T-helper 2 cell treated with Interferon-gamma antibody and Interleukin-4, amounts not matched to agents 5 μg/mL and 100 μg/mL, for 36 hours (primary cell): ENCODE results near the gene NDEL1.
A peak's percentile ranks its signal among the peaks of the same experiment; 100 is the strongest.

Experiments
- DNase-seq: peaks from one replicate; pipeline ENCODE4 v3.0.0; 2021; ENCODE audit warnings: low spot score
- H3K27ac Mint-ChIP-seq: one replicate; pipeline ENCODE4 v1.8.0; 2021; ENCODE audit warnings: mild to moderate bottlenecking, mixed read lengths
- H3K27me3 Mint-ChIP-seq: one replicate; pipeline ENCODE4 v1.8.0; 2021; ENCODE audit warnings: low read depth, mixed read lengths
- H3K36me3 Mint-ChIP-seq: one replicate; pipeline ENCODE4 v1.8.0; 2021; ENCODE audit warnings: low read depth, mixed read lengths
- H3K4me1 Mint-ChIP-seq: one replicate; pipeline ENCODE4 v1.8.0; 2021; ENCODE audit warnings: low read depth, mixed read lengths
- H3K4me3 Mint-ChIP-seq: one replicate; pipeline ENCODE4 v1.8.0; 2022; ENCODE audit warnings: mild to moderate bottlenecking, moderate library complexity, mixed read lengths
- H3K9me3 Mint-ChIP-seq: one replicate; pipeline ENCODE4 v1.8.0; 2021; ENCODE audit warnings: mixed read lengths

Gene NDEL1

DNA sequence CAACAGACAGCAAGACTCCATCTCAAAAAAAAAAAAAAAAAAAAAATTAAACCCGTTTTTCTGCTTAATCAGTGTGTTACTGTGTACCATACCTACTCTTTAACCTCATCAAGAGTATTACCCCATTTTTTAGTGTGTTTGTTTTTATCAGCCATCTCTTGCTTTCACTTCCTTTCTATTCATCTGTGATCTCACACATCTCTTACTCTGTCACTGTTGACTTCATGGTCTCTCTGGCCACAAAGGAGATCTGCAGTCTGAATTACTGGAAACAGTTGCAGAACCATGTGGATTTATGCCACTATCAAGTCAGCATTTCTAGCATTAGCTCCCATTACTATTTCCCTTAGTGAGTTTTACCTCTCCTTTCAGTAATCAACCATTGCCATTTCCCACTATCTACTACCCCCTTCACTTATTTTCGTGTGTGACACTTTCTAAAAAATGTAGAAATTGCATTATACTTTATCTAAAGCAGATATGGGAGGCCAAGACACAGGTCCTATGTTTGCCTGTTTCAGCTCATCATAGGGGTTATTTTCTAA lies 20.1 kb downstream of the NDEL1 start:
- no peak for DNase-seq
- peaks cover 62% of the 10 kb centered on the region for H3K36me3 Mint-ChIP-seq
- H3K4me3 Mint-ChIP-seq, result no peak overlapping the region
- peaks cover 11% of the 10 kb centered on the region for H3K4me1 Mint-ChIP-seq
- no peaks in the 10 kb centered on the region for H3K27me3 Mint-ChIP-seq
- H3K27ac Mint-ChIP-seq, result peak overlapping the region; percentile 23
- H3K9me3 Mint-ChIP-seq, result no peaks in the 10 kb centered on the region

DNA sequence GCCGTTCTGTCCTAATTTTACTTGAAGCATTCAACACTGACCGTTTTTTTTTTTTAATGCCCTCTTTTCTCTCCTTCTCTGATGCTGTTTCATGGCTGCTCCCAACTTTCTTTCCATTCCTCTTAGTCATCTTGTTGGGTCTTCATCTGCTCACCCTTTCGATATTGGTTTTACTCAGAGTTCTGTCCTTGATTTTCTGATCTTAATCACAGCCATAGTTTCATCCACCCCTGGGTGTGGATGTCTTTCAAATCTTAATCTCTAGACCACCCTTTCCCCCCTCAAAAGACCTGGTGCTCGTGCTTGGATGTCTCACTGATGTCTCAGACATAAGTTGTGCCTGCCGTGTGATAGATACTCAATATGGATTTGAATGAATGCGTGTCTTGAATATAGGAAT lies 22.4 kb downstream of the NDEL1 start:
- no peaks in the 10 kb centered on the region for H3K27me3 Mint-ChIP-seq
- H3K36me3 Mint-ChIP-seq, result peaks cover 56% of the 10 kb centered on the region
- no peak overlapping the region for H3K27ac Mint-ChIP-seq
- peaks cover 11% of the 10 kb centered on the region for H3K4me1 Mint-ChIP-seq
- H3K9me3 Mint-ChIP-seq, result no peaks in the 10 kb centered on the region
- no peak for DNase-seq
- no peak overlapping the region for H3K4me3 Mint-ChIP-seq

DNA sequence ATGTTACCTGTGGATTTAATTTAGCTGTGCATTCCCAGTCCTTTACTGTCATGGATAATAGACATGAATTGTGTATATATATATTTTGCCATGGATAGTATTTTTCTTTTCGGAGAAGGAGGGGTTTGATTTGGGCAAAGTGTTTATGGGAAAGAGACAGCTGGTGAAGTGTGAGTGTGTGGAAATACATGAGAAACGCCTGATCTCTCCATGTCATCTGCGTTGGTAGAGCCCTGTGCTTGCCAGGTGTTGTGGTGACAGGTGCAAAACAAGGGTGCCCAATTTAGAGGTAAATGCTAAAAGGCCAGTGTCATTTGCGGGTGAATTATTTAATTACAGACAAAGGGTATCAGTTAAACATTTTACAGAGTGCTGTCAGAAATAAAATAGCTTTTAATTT lies 23.4 kb downstream of the NDEL1 start:
- H3K4me3 Mint-ChIP-seq, result no peak overlapping the region
- peaks cover 58% of the 10 kb centered on the region for H3K36me3 Mint-ChIP-seq
- H3K9me3 Mint-ChIP-seq, result no peaks in the 10 kb centered on the region
- H3K27me3 Mint-ChIP-seq, result no peaks in the 10 kb centered on the region
- no peak overlapping the region for H3K27ac Mint-ChIP-seq
- peaks cover 11% of the 10 kb centered on the region for H3K4me1 Mint-ChIP-seq
- DNase-seq, result no peak

DNA sequence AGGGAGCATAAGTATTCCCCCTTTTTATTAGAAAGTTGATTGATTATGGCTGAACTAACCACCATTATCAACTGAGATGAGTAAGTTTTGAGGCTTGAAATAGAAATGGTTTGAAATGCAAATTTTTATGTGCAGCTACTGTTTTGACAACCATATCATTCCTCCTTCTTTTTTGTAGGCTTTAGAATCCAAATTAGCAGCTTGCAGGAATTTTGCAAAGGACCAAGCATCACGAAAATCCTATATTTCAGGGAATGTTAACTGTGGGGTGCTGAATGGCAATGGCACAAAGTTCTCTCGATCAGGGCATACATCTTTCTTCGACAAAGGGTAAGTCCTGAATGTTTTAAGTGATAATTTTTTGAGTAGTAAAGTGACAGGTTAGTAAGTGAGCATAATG lies 24.1 kb downstream of the NDEL1 start:
- H3K36me3 Mint-ChIP-seq, result peaks cover 57% of the 10 kb centered on the region
- H3K4me3 Mint-ChIP-seq, result no peak overlapping the region
- H3K4me1 Mint-ChIP-seq, result peaks cover 8% of the 10 kb centered on the region
- DNase-seq, result no peak
- no peaks in the 10 kb centered on the region for H3K9me3 Mint-ChIP-seq
- no peaks in the 10 kb centered on the region for H3K27me3 Mint-ChIP-seq
- H3K27ac Mint-ChIP-seq, result no peak overlapping the region

DNA sequence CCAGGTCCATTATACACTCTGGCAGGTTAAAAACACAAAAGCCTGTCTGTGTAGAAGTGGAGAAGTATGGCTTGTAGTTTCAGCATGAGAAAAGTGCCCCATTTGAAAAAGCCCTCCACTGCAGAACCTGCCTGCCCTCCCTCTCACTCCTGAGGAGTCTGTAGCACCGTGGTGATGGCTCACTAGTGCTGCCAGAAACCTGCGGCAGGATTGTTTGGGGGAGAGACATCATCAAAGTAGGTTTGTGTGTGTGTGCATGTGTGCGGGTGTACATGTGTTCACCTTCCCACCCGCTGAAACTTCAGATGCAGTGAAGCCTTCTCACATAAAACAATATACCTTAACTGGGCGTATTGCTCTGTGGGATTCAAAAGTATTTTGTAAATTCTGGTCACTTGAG lies 26.9 kb downstream of the NDEL1 start:
- Mint-ChIP-seq H3K27ac (no peak overlapping the region), H3K4me3 (no peak overlapping the region), H3K4me1 (no peaks in the 10 kb centered on the region), H3K36me3 (peaks cover 45% of the 10 kb centered on the region), H3K9me3 (no peaks in the 10 kb centered on the region), H3K27me3 (no peaks in the 10 kb centered on the region)
- DNase-seq, result no peak

DNA sequence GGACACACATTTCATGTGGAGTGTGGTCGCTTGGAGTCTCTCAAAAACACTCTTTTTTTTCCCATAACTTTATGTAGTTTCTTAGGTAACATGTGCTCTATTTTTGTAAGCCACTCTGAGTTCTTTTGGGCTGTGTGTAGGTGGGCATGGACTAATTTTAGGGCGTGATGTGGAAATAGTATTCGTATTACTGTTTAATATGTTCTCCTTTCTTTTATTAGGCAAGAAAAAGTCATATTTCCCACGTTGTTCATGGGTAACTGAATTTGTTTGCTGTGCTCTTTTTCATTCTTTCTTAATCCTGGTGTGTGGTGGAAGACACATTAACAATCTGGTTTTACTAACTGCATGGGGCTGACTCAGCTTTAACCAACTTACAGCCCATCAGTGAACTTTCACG lies 27.4 kb downstream of the NDEL1 start:
- Mint-ChIP-seq H3K27ac (no peak overlapping the region), H3K36me3 (peaks cover 46% of the 10 kb centered on the region)

DNA sequence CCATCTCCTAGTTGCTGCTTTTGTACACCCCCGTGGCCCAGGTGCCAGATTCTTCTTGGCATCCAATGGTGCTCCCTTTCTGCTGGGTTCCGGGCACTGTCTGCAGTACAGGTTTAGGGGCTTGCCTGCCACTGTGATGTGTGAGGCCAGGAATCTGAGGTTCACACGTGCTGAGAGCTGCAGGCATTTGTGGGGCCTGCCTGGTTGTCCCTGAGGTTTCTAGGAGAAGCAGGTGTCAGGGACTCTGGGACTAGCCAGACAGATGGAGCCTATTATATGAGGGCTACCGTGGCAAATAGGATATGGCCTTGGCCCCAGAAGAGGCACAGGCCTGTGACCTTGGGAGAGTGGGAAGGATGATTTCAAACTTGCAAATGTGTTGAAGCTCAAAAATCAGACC lies 29.3 kb downstream of the NDEL1 start:
- H3K27me3 Mint-ChIP-seq, result no peaks in the 10 kb centered on the region
- H3K27ac Mint-ChIP-seq, result no peak overlapping the region
- H3K36me3 Mint-ChIP-seq, result peaks cover 39% of the 10 kb centered on the region
- H3K4me1 Mint-ChIP-seq, result no peaks in the 10 kb centered on the region
- DNase-seq, result no peak
- H3K4me3 Mint-ChIP-seq, result no peak overlapping the region
- H3K9me3 Mint-ChIP-seq, result no peaks in the 10 kb centered on the region

More for the DNA sequence above, 27.4 kb downstream of the NDEL1 start:
- Mint-ChIP-seq H3K9me3 (no peaks in the 10 kb centered on the region), H3K27me3 (no peaks in the 10 kb centered on the region), H3K4me3 (no peak overlapping the region), H3K4me1 (no peaks in the 10 kb centered on the region)
- DNase-seq, result no peak

DNA sequence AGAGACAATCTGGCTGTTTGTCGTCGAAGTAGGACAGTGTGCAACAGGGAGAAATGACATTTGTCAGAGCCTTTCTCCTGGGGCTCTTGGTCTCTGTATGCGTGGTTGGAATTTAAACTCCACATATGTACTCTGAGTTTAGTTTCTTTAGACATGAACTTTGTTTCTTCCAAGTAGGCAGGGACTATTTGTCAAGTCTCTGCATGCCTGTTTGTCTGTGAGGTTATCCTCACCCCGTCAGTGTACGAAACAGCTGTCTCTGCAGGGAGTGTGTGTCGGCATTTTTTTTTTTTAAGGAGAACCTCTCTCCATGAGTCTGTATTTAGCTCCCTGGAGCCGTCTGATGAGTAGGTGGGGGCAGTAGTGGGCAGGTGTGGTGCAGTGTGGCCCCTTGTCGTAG lies 29.7 kb downstream of the NDEL1 start:
- H3K27ac Mint-ChIP-seq, result no peak overlapping the region
- H3K27me3 Mint-ChIP-seq, result no peaks in the 10 kb centered on the region
- no peak overlapping the region for H3K4me3 Mint-ChIP-seq
- peaks cover 35% of the 10 kb centered on the region for H3K36me3 Mint-ChIP-seq
- no peak for DNase-seq
- H3K9me3 Mint-ChIP-seq, result no peaks in the 10 kb centered on the region
- no peaks in the 10 kb centered on the region for H3K4me1 Mint-ChIP-seq

DNA sequence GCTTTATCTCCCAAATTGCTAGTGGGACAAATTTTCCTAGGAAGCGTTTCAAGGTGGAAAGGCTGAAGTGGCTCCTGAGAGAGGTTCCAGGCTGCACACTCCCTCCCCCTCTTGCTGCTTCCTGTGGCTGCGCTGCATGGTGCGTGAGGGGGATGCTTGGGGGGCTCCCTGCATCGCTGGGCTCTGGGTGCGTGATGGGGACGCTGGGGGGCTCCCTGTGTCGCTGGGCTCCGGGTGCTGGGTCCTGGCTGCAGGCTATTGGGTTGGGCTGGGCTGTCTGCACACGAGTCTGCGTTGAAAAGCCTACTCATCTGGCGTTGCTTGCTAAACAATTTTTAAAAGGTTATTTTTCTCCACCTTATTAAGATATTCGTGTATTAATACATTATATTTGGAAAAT lies 30.1 kb downstream of the NDEL1 start:
- H3K27me3 Mint-ChIP-seq, result no peaks in the 10 kb centered on the region
- no peak overlapping the region for H3K27ac Mint-ChIP-seq
- DNase-seq, result no peak
- H3K36me3 Mint-ChIP-seq, result peaks cover 35% of the 10 kb centered on the region
- H3K9me3 Mint-ChIP-seq, result no peaks in the 10 kb centered on the region
- no peak overlapping the region for H3K4me3 Mint-ChIP-seq
- no peaks in the 10 kb centered on the region for H3K4me1 Mint-ChIP-seq

DNA sequence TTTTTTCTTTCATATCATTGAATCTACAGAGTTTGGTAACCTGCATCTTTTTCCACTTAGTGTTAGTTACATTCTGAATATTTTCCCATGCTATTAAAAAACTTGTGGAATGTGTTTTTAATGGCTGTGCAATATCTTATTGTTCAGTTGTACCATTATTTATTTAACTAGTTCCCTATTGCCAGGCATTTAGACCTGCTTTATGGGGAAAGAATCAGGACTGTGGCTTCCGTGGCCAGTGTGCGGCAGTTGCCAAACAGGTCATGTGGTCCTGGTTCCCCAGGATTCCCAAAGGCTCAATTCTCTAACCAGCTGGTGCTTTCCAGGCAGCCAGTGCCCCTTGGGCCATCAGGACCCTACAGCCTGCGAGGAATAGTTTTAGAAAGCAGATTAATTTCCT lies 30.8 kb downstream of the NDEL1 start:
- H3K36me3 Mint-ChIP-seq, result peaks cover 36% of the 10 kb centered on the region
- no peaks in the 10 kb centered on the region for H3K9me3 Mint-ChIP-seq
- H3K27me3 Mint-ChIP-seq, result no peaks in the 10 kb centered on the region
- H3K27ac Mint-ChIP-seq, result no peak overlapping the region
- no peaks in the 10 kb centered on the region for H3K4me1 Mint-ChIP-seq
- no peak overlapping the region for H3K4me3 Mint-ChIP-seq
- no peak for DNase-seq

DNA sequence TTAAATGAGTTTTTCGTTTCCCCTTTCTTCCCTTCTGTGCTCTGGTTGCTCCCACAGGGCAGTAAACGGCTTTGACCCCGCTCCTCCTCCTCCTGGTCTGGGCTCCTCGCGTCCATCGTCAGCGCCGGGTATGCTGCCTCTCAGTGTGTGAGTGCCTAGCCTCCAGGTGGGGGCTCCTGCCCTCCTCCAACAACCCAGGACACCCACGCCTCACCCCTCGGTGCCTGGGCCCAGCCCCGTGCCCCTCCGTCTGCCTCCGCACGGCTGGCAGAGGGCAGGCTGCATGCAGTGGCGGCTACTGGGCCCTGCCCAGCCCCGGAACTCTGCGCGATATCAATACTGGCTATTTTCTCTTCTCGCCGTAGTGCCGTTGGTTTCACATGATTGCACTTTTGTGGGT lies 31.2 kb downstream of the NDEL1 start:
- no peak for DNase-seq
- H3K4me3 Mint-ChIP-seq, result no peak overlapping the region
- no peaks in the 10 kb centered on the region for H3K4me1 Mint-ChIP-seq
- H3K9me3 Mint-ChIP-seq, result no peaks in the 10 kb centered on the region
- no peak overlapping the region for H3K27ac Mint-ChIP-seq
- H3K27me3 Mint-ChIP-seq, result no peaks in the 10 kb centered on the region
- H3K36me3 Mint-ChIP-seq, result peaks cover 33% of the 10 kb centered on the region

DNA sequence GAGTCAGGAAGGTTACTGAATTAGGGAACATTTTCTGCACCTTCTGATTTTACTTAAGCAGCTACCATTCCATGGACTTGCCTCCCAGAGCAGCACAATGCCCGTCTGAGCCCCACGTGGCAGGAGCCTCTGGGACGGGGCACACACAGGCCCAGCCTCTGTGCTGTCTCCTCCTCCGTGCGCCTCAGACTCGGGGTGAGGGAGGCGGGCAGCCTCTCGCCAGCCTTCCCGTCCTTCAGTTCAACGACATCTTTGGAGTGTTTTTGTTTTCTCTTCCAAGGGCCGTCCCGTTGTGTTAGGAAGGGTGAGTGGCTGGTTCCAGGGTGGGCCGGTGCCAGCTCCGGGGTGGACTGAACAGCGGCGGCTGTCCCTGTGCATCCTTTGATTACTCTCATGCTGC lies 31.8 kb downstream of the NDEL1 start:
- H3K4me1 Mint-ChIP-seq, result no peaks in the 10 kb centered on the region
- H3K27me3 Mint-ChIP-seq, result no peaks in the 10 kb centered on the region
- no peak for DNase-seq
- H3K4me3 Mint-ChIP-seq, result no peak overlapping the region
- no peaks in the 10 kb centered on the region for H3K9me3 Mint-ChIP-seq
- H3K36me3 Mint-ChIP-seq, result peaks cover 30% of the 10 kb centered on the region
- no peak overlapping the region for H3K27ac Mint-ChIP-seq

DNA sequence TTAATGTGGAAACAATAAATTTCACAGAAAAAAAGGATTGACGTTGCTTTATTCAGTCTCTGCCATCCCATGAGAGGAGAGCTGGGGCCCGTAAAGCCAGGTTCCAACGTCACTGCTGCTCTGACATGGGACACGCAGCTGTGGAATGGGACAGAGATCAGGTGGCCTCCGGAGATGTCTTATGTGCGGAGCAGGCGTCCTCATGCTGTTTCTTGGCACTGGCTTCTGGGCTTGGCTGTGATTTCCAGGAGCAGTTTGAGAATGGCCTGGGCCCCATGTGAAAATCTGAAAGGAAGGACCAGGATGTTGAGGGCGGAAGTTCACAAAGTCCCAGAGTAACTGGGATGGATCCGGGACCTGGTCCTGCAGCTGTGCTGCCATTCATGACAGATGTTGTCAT lies 32.4 kb downstream of the NDEL1 start:
- no peak for DNase-seq
- H3K27me3 Mint-ChIP-seq, result no peaks in the 10 kb centered on the region
- H3K9me3 Mint-ChIP-seq, result no peaks in the 10 kb centered on the region
- peaks cover 27% of the 10 kb centered on the region for H3K36me3 Mint-ChIP-seq
- H3K4me1 Mint-ChIP-seq, result no peaks in the 10 kb centered on the region
- no peak overlapping the region for H3K4me3 Mint-ChIP-seq
- H3K27ac Mint-ChIP-seq, result no peak overlapping the region

DNA sequence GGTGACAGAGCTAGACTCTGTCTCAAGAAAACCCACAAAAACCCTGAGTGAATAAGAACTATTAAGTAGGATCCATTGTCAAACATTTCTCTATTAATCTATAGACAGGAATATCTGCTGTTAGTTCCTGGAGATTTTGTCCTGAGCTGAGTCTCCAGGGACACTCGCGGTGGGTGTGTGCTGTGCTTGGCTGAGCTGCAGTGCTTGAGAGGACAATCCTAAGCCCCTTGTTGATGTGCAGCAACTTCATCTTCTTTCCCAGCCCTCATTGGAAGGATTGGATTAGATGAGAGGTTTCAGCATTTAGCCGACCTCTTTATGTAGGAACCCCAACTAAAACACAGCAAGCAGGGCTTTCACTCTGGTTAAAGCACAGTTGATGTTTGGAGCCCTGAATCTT lies 33.3 kb downstream of the NDEL1 start:
- Mint-ChIP-seq H3K27ac (no peak overlapping the region), H3K27me3 (no peaks in the 10 kb centered on the region), H3K36me3 (peaks cover 25% of the 10 kb centered on the region), H3K4me1 (no peaks in the 10 kb centered on the region), H3K9me3 (no peaks in the 10 kb centered on the region), H3K4me3 (no peak overlapping the region)
- DNase-seq, result no peak

DNA sequence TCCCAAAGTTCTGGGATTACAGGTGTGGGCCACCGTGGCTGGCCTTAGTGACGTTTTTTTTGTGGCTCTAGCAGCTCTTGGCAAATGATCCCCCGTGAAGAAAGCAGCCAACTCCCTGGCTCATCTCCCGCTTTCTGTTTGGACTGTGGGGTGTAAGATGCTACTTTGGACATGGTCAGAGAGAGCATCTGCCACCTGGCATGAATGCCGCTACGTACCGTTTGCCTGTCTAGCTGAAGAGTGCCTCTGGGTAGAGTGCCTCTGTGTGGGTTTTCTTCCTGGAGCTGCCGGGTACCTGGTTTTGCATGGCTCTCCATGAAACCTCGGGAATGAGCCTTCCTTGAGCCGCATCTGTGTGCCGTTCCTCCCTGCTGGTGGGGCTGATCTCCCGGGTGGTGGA lies 34.3 kb downstream of the NDEL1 start:
- no peaks in the 10 kb centered on the region for H3K9me3 Mint-ChIP-seq

More for the DNA sequence above, 34.3 kb downstream of the NDEL1 start:
- Mint-ChIP-seq H3K27me3 (no peaks in the 10 kb centered on the region), H3K4me1 (no peaks in the 10 kb centered on the region), H3K27ac (no peak overlapping the region), H3K4me3 (no peak overlapping the region), H3K36me3 (peaks cover 21% of the 10 kb centered on the region)
- DNase-seq, result no peak
